Osteoblast (primary cell): ENCODE measurements around the gene MYADML2. TPM values are rescaled to one million over a fixed set of nuclear protein-coding genes. Genes with fewer than 3 reads are reported as not detected.

Source experiments
- DNase-seq: peaks from one replicate; pipeline ENCODE4 v3.0.0; 2011; ENCODE audit warnings: low spot score, mixed read lengths; ENCODE audit not compliant: insufficient read length; ENCODE audit errors: missing footprints
- H2AFZ ChIP-seq: 2 replicates; pipeline ENCODE4 v1.6.0; 2011; ENCODE audit warnings: mild to moderate bottlenecking, low read length
- H3K27ac ChIP-seq: 2 replicates; pipeline ENCODE4 v1.5.1; 2011; ENCODE audit warnings: mild to moderate bottlenecking, low read depth, low read length, moderate library complexity
- H3K27me3 ChIP-seq: 2 replicates; pipeline ENCODE4 v1.6.0; 2012; ENCODE audit warnings: mild to moderate bottlenecking, control low read depth, inconsistent platforms, low read length, moderate library complexity; ENCODE audit not compliant: insufficient read depth
- H3K36me3 ChIP-seq: 2 replicates; pipeline ENCODE4 v1.5.1; 2011; ENCODE audit warnings: mild to moderate bottlenecking, low read length, control low read depth, moderate library complexity; ENCODE audit not compliant: insufficient read depth
- H3K4me1 ChIP-seq: 2 replicates; pipeline ENCODE4 v1.5.1; 2011; ENCODE audit warnings: mild to moderate bottlenecking, low read length, control low read depth, moderate library complexity; ENCODE audit not compliant: insufficient read depth
- H3K4me2 ChIP-seq: 2 replicates; pipeline ENCODE4 v1.6.0; 2011; ENCODE audit warnings: mild to moderate bottlenecking, low read length; ENCODE audit not compliant: insufficient read depth
- H3K4me3 ChIP-seq: fragments of 200-600 bp; sonication (generic); 3 replicates; pipeline ENCODE4 v1.5.1; 2012; ENCODE audit warnings: mild to moderate bottlenecking, low read length, inconsistent platforms; ENCODE audit not compliant: insufficient read depth
- H3K79me2 ChIP-seq: 2 replicates; pipeline ENCODE4 v1.6.0; 2012; ENCODE audit warnings: mild to moderate bottlenecking, low read length, control low read depth, inconsistent platforms; ENCODE audit not compliant: insufficient read depth
- H3K9me3 ChIP-seq: 2 replicates; pipeline ENCODE4 v1.5.1; 2011; ENCODE audit warnings: low read depth, low read length, control low read depth
- H4K20me1 ChIP-seq: 2 replicates; pipeline ENCODE4 v1.6.0; 2012; ENCODE audit warnings: mild to moderate bottlenecking, low read length, control low read depth; ENCODE audit not compliant: insufficient read depth
- total RNA-seq: library from RNA; depleted of rRNA; stranded (reverse); fragments of >200 nt; gene quantifications from 2 replicates; pipeline ENCODE4 v1.2.3, GENCODE V29; 2012
- TF ChIP-seq, protein P1 (sequence below): IDR thresholded peaks from 2 replicates; pipeline ENCODE4 v1.5.1; 2011; ENCODE audit warnings: mild to moderate bottlenecking, low read depth, low read length, moderate library complexity; ENCODE audit errors: extremely low read depth

The MYADML2 gene
- total RNA-seq, 1 donor = not detected

DNA sequence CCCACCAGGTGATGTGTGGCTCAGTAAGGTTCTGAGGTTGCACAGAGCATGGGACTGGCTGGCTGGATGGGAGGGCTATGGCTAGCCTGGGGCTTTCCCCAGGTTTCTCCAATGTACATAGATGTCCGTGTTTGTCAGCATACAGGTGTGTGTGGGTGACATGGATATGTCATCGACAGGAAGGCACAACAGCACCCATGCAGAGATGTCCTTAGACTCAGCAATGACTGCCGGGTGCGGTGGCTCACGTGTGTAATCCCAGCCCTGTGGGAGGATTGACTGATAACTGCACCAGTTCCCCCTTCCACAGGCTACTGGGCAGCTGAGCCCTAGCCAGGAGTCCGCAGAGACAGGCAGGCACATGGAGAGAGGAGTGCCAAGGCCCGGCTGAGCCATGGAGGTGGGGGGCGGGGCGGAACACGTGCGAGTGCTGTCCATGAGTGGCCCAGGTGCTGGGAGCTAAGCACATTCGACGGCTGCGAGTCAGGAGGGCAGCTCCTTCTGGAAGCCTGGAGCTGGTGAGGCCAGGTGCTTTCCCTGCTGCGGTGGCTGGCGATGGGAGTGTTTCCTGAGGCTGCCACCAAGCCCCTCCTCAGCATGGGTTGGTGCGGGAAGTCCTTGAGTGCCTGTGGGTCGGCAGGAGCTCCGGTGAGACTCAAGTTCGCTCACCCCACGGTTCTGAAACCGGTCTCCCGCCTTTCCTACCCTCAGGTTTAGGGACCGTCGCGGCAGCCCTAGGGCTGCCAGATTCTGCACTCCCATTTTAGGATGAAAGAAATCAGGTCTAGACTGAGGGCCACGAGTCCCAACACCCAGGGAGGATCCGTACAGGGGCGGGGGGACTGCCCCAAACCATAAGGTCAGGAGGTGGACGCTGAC lies 29.5 kb upstream of the MYADML2 start:
- Histone ChIP-seq H2AFZ (peak overlapping the region; percentile 80), H3K27me3 (no peaks in the 10 kb centered on the region), H3K79me2 (peaks cover 16% of the 10 kb centered on the region), H3K9me3 (peaks cover 4% of the 10 kb centered on the region), H3K4me2 (peak overlapping the region; percentile 84), H3K27ac (peak overlapping the region; percentile 58), H3K4me1 (peaks cover 7% of the 10 kb centered on the region), H3K4me3 (peak overlapping the region; percentile 89), H4K20me1 (no peaks in the 10 kb centered on the region), H3K36me3 (peaks cover 8% of the 10 kb centered on the region)
- no peak for DNase-seq
- TF ChIP-seq, protein P1, sequence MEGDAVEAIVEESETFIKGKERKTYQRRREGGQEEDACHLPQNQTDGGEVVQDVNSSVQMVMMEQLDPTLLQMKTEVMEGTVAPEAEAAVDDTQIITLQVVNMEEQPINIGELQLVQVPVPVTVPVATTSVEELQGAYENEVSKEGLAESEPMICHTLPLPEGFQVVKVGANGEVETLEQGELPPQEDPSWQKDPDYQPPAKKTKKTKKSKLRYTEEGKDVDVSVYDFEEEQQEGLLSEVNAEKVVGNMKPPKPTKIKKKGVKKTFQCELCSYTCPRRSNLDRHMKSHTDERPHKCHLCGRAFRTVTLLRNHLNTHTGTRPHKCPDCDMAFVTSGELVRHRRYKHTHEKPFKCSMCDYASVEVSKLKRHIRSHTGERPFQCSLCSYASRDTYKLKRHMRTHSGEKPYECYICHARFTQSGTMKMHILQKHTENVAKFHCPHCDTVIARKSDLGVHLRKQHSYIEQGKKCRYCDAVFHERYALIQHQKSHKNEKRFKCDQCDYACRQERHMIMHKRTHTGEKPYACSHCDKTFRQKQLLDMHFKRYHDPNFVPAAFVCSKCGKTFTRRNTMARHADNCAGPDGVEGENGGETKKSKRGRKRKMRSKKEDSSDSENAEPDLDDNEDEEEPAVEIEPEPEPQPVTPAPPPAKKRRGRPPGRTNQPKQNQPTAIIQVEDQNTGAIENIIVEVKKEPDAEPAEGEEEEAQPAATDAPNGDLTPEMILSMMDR = no peak

- TF ChIP-seq, protein P1 = no peak
- Histone ChIP-seq H3K4me1 (peaks cover 6% of the 10 kb centered on the region), H3K79me2 (peaks cover 4% of the 10 kb centered on the region), H2AFZ (no peak overlapping the region), H3K4me2 (no peak overlapping the region), H3K36me3 (no peaks in the 10 kb centered on the region), H4K20me1 (no peaks in the 10 kb centered on the region), H3K4me3 (no peak overlapping the region), H3K9me3 (peaks cover 4% of the 10 kb centered on the region), H3K27me3 (no peaks in the 10 kb centered on the region), H3K27ac (no peak overlapping the region)
- DNase-seq = no peak
Observed at GRCh38 chr17:81973432-81973831, 26.4 kb upstream of the MYADML2 start.

- Histone ChIP-seq H3K27ac (no peak overlapping the region), H3K4me1 (peaks cover 6% of the 10 kb centered on the region), H2AFZ (no peak overlapping the region), H3K36me3 (no peaks in the 10 kb centered on the region), H3K9me3 (peaks cover 4% of the 10 kb centered on the region), H3K4me2 (no peak overlapping the region), H3K79me2 (no peaks in the 10 kb centered on the region), H3K4me3 (no peak overlapping the region), H3K27me3 (peaks cover under 1% of the 10 kb centered on the region), H4K20me1 (no peaks in the 10 kb centered on the region)
- TF ChIP-seq, protein P1 = no peak
- peak; percentile 49 for DNase-seq
Observed at GRCh38 chr17:81968850-81969812, 22.1 kb upstream of the MYADML2 start.

DNA sequence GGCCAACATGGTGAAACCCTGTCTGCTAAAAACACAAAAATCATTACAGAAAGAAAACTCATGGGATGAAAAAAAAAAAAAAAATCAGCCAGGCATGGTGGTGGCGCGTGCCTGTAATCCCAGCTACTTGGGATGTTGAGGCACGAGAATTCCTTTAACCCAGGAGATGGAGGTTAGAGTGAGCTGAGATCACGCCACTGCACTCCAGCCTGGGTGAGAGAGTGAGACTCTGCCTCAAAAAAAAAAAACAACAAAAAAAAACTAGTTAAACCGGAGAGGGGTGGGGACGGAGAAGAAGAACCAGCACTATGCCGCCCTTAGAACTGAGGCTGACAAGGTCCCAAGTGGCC lies 21.3 kb upstream of the MYADML2 start:
- peaks cover under 1% of the 10 kb centered on the region for H3K9me3 ChIP-seq
- peaks cover 2% of the 10 kb centered on the region for H3K27me3 ChIP-seq
- H2AFZ ChIP-seq = peak overlapping the region; percentile 81
- H3K27ac ChIP-seq = no peak overlapping the region
- no peak for DNase-seq
- no peaks in the 10 kb centered on the region for H4K20me1 ChIP-seq
- peak overlapping the region; percentile 46 for H3K4me3 ChIP-seq
- no peaks in the 10 kb centered on the region for H3K36me3 ChIP-seq
- peak overlapping the region; percentile 74 for H3K4me2 ChIP-seq
- TF ChIP-seq, protein P1 = no peak
- H3K4me1 ChIP-seq = peaks cover 6% of the 10 kb centered on the region
- no peaks in the 10 kb centered on the region for H3K79me2 ChIP-seq
